Ishikawa (cell line): ENCODE measurements around the gene EPS15.

Experiments used
- CEBPB ChIP-seq: IDR thresholded peaks from 2 replicates; pipeline ENCODE4 v1.6.1; 2012
- CREB1 ChIP-seq: IDR thresholded peaks from 2 replicates; pipeline ENCODE4 v1.6.1; 2012; ENCODE audit warnings: low read depth
- EGR1 ChIP-seq: IDR thresholded peaks from 2 replicates; pipeline ENCODE4 v1.6.1; 2012
- EP300 ChIP-seq: IDR thresholded peaks from 2 replicates; pipeline ENCODE4 v1.6.1; 2012; ENCODE audit warnings: borderline replicate concordance
- FOXM1 ChIP-seq: IDR thresholded peaks from 2 replicates; pipeline ENCODE4 v1.6.1; 2012; ENCODE audit warnings: low read depth, borderline replicate concordance
- MAX ChIP-seq: IDR thresholded peaks from 2 replicates; pipeline ENCODE4 v1.6.1; 2012
- NFIC ChIP-seq: IDR thresholded peaks from 2 replicates; pipeline ENCODE4 v1.6.1; 2012
- RAD21 ChIP-seq: IDR thresholded peaks from 2 replicates; pipeline ENCODE4 v1.6.1; 2012; ENCODE audit warnings: low read depth
- REST ChIP-seq: IDR thresholded peaks from 2 replicates; pipeline ENCODE4 v1.6.1; 2012; ENCODE audit warnings: low read depth, mild to moderate bottlenecking
- TAF1 ChIP-seq: IDR thresholded peaks from 2 replicates; pipeline ENCODE4 v1.6.1; 2012; ENCODE audit warnings: low read depth, mild to moderate bottlenecking
- TCF12 ChIP-seq: IDR thresholded peaks from 2 replicates; pipeline ENCODE4 v1.6.1; 2012; ENCODE audit warnings: low read depth
- TEAD4 ChIP-seq: IDR thresholded peaks from 2 replicates; pipeline ENCODE4 v1.6.1; 2012
- USF1 ChIP-seq: IDR thresholded peaks from 2 replicates; pipeline ENCODE4 v1.6.1; 2012
- YY1 ChIP-seq: IDR thresholded peaks from 2 replicates; pipeline ENCODE4 v1.6.1; 2012; ENCODE audit warnings: low read depth
- ZBTB7A ChIP-seq: IDR thresholded peaks from 2 replicates; pipeline ENCODE4 v1.6.1; 2012; ENCODE audit warnings: low read depth

The EPS15 gene

GRCh38 chr1:51410568-51411460 lies 108.3 kb downstream of the EPS15 start:
- TF ChIP-seq MAX (no peak), USF1 (no peak), RAD21 (no peak), TCF12 (no peak), TEAD4 (no peak), EP300 (no peak), EGR1 (no peak), REST (no peak), CEBPB (no peak), ZBTB7A (no peak), FOXM1 (no peak), CREB1 (no peak), NFIC (no peak)

- TF ChIP-seq FOXM1 (no peak), RAD21 (no peak), ZBTB7A (no peak), TCF12 (no peak), YY1 (no peak), EP300 (no peak), TEAD4 (no peak), EGR1 (no peak), CEBPB (no peak), NFIC (no peak), USF1 (no peak), MAX (no peak), CREB1 (no peak), REST (no peak), TAF1 (no peak)
These were observed 126.8 kb downstream of the EPS15 start for GRCh38 chr1:51392241-51392640.

GRCh38 chr1:51385776-51386175 lies 133.3 kb downstream of the EPS15 start:
- no peak for TF ChIP-seq CEBPB
- no peak for TF ChIP-seq NFIC
- no peak for TF ChIP-seq RAD21
- TF ChIP-seq ZBTB7A, result no peak
- no peak for TF ChIP-seq TAF1
- no peak for TF ChIP-seq REST
- TF ChIP-seq CREB1, result no peak
- no peak for TF ChIP-seq TEAD4
- no peak for TF ChIP-seq EGR1
- no peak for TF ChIP-seq EP300
- TF ChIP-seq YY1, result no peak
- TF ChIP-seq MAX, result no peak
- TF ChIP-seq USF1, result no peak
- TF ChIP-seq FOXM1, result no peak
- no peak for TF ChIP-seq TCF12
